ENCODE measurements around the gene CTSE.
"Not testable (repeated sequence)": the region's sequence is repeated elsewhere in the genome, so short reads cannot be mapped to it uniquely, and the experiment has no call there.

The CTSE gene

DNA sequence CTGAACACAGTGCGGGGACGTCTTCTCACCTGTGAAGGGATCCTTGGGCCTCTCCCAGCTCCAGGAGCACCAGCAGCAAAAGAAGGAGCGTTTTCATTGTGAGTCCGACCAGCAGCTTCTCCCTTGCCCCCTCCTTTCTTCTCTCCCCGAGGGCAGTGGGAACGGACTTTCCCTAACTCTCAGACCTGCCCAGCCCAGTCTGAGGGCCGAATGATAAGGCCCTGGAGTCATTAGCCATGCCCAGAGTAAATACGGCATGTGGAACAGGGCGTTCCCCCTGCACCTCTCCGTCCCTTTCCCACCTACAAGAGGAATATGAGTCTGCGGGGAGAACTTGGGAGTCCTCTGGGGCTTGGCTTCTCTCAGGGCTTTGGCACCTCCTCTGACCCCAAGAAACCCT is at the start of gene CTSE:
TSS of gene CTSE (minus strand) at position 201 of the 400 bp plus-strand sequence. CDS start at position 97, 104 bp downstream.
- H3K27ac ChIP-seq = no peak within 1 kb of the TSS
- no peak for DNase-seq (ENCODE audit: low read depth, low spot score)

DNA sequence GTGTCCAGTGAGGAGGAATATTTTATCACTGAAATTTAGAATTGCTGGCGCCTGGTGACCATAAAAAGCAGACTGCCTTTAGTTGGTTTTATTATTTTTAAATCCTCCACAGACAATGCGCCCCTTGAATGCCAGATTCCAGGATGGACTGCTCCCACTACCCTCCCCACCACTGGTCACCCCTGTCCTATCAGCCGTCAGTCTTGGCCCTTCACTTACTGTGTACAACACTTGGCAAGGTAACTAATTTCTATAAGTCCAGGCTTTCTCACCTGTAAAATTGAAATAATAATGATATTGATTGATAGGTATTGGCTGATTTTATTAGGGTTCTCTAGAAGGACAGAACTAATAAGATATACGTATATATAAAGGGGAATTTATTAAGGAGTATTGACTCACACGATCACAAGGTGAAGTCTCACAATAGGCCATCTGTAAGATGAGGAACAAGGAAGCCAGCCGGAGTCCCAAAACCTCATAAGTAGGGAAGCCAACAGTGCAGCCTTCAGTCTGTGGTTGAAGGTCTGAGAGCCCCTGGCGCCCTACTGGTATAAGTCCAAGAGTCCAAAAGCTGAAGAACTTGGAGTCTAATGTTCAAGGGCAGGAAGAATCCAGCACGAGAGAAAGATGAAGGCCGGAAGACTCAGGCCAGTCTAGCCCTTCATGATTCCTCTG is 47.1 kb upstream of the CTSE start:
- no peak overlapping the region for H3K27ac ChIP-seq
- DNase-seq (ENCODE audit: low read depth, low spot score) = no peak

DNA sequence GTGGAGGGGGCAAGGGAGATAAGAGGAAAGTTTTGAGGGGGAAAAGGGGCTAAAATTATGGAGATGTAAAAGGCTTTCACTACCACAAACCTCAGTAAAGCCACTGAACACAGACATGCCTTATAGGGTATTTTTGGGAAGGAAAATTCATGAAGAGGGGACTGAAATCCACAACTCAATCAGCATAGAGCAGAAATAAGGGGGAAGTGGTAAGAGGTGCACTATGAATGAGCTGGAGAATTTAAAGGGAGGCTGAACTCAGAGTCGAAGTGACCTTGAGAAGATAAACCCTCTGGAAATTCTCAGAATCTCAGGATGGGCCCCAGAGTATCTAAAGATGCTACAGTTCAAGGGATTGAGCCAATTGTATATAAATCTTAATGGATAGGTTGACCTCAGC is 44.6 kb upstream of the CTSE start:
- DNase-seq (ENCODE audit: low read depth, low spot score) = no peak
- H3K27ac ChIP-seq = no peak overlapping the region

DNA sequence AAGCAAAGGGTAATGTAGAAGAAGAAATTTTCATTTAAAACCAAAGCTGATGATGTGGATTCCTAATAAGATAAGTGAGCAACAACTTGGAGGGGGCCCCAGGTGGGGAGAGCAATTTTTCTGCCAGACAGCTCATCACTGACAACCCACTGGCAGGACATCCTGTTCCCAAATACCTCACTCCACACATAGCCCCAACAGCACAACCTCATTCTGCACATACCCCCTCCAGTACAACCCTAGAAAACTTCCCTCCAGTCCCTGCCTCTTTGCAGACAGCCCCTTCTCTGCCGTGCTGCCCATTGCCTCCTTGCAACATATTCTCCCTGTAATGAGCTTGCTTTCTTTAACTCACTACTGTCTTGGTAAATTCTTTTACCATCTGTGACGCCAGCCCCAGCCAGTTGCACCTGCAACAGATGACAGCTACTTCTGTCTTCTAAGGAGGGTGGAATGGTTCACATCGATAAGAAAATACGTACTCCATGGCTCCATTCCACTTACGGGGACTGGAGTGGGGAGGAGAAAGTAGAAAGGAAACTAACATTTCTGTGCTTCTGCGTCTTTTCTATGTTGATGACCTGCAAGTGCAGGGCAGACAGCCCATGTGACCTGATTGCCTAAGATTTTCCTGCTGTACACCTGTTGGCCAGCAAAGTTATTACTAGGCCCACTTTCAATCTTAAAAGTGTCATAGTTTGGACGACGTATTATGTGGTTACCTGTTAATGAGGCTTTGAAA is 44.0 kb upstream of the CTSE start:
- no peak for DNase-seq (ENCODE audit: low read depth, low spot score)
- no peak overlapping the region for H3K27ac ChIP-seq

DNA sequence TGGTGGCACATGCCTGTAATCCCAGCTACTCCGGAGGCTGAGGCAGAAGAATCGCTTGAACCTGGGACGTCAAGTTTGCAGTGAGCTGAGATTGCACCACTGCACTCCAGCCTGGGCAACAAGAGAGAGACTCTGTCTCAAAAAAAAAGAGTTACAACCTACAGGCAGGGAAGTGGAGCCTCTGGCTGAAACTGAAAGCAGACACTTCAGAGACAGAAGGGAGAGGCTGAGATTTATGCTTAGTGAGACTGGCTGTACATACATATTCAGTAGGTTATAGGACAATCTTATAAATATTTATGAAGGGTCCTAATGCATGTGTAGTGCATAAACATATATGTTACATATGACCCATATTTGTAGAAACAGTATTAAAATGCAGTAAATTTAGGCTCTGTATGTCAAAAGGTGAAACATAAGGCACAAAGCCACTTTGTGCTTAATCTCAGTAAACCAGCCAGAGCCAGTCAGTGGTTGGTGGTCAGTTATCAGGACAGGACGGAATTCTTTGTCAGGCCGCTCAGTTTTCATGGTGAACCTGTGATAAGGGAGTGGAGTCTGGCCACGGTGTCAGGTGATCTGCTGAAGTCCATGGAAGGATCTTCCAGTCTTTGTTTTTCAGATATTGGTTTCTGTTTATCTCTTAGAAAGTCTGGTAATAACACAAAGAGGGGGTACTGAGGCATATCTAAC is 42.9 kb upstream of the CTSE start:
- no peak for DNase-seq (ENCODE audit: low read depth, low spot score)

DNA sequence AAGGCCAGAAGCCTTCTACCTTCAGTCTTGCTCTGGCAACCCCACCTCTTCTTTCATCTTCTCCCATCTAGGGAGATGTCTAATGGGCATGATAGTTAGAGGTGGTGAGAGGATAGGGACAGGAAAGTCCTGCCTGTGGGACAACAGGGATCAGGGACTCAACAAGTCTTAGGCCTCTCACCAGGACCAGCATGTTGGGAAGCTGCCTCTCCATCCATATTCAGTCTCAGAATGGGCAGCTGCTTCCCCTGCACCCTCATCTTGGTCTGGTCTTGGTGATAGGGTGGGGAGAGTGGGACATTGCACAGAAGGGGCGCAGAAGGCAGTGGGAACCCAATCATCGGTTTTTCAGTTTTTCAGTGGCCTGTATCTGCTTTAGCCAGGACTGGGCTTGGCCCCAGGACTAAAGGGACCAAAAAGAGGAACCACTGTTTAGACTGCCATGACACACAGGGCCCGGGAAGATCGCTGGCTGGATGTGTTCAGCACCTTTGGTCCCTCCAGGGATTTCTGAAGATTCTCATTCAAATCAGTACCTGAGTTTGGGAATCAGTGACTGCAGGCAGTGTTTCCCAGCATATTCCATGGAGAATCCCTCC is 42.0 kb upstream of the CTSE start:
- DNase-seq (ENCODE audit: low read depth, low spot score) = no peak
- H3K27ac ChIP-seq = no peak overlapping the region

More for the DNA sequence above, 42.9 kb upstream of the CTSE start:
- H3K27ac ChIP-seq = no peak overlapping the region

DNA sequence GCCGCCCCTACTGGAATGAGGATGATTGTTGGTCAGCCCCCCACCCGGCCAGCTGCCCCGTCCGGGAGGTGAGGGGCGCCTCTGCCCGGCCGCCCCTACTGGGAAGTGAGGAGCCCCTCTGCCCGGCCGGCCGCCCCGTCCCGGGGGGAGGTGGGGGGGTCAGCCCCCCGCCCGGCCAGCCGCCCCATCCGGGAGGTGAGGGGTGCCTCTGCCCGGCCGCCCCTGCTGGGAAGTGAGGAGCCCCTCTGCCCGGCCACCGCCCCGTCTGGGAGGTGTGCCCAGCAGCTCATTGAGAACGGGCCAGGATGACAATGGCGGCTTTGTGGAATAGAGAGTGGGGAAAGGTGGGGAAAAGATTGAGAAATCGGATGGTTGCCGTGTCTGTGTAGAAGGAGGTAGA is 40.8 kb upstream of the CTSE start:
- not testable (repeated sequence) for H3K27ac ChIP-seq

DNA sequence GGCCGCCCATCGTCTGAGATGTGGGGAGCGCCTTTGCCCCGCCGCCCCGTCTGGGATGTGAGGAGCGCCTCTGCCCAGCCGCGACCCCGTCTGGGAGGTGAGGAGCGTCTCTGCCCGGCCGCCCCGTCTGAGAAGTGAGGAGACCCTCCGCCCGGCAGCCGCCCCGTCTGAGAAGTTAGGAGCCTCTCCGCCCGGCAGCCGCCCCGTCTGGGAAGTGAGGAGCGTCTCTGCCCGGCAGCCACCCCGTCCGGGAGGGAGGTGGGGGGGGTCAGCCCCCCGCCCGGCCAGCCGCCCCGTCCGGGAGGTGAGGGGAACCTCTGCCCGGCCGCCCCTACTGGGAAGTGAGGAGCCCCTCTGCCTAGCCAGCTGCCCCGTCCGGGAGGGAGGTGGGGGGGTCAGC is 40.3 kb upstream of the CTSE start:
- not testable (repeated sequence) for DNase-seq (ENCODE audit: low read depth, low spot score); H3K27ac ChIP-seq

More for the DNA sequence above, 40.8 kb upstream of the CTSE start:
- not testable (repeated sequence) for DNase-seq (ENCODE audit: low read depth, low spot score)

DNA sequence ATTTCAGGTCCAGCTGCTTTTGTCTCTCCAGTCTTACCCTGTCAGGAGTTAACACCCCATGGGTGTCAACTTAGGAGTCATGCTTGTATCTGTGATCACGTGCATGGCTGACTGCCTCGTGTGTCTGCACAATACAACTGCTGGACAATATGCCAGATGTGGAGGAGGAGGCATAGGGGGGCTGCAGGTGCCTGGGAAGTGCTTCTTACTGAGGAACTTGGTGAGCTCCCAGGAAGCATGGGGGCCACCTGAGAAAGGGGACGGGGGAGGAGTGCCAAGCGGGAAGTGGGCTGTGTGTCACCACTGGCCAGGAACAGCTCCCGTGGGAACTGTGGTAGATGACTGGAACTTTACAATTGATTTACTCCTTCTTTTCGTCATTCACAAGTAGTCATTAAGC is 38.8 kb upstream of the CTSE start:
- no peak for DNase-seq (ENCODE audit: low read depth, low spot score)
- H3K27ac ChIP-seq = no peak overlapping the region

DNA sequence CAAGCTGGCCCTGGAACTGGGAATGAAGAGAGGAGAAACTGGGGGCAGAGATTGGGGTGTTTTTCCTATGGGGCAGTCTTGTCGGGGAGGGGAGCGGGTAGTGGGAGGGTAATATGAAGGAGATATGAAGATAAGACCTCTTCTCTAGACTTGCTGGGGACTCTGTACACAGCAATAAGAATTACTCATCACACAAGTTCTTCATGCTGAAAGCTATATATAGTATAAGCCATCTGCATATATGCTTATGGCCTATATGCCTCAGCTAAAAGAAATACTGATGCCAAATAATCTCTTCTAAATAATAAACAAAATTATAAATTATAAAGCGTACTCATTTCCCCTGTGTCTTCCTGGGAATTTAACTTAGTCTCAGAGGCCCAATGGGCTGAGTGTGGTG is 37.1 kb upstream of the CTSE start:
- no peak for DNase-seq (ENCODE audit: low read depth, low spot score)
- H3K27ac ChIP-seq = no peak overlapping the region

DNA sequence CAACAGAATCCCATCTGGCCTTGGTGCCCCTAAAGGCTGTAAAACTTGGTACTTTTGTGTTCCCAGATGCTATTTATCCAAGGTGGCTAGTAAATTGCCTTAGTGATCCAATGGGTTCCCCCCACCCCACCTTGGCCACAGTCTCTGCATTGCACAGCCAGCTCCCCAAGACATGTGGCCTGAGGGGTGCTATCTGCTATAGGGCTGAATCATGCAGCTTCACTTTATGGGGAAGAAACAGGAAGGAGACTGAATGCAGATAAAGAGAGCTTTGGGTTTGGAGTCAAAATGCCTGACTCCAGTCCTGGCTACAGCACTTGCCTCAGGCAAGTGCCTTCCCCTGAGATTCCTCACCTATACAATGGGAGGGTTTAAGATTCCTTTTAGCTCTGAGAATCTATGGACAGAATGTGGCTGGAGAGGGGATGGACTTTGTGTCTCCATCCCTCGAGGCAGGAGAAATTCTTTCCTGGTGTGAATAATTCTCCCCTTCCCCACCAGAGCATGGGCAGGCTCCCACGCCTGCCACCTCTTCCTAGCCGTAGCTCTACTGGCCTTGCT is 35.7 kb upstream of the CTSE start:
- DNase-seq (ENCODE audit: low read depth, low spot score) = no peak

DNA sequence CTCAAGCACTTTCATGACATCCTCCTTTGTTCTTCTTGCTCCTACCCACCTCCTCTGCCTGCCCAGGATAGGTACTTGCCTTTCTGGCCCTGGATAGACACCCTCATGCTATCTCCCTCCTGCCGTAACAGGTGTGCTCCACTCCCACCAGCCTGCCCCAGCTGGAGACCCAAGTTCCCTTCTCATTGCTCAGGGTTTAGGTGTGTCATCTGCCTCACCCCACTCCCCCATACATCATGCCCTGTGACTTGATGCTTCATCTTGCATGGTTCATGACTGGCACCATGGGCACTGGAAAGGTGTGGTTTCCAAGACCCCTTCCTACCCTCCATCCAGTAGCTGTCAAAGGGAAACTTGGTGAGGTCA is 35.2 kb upstream of the CTSE start:
- DNase-seq (ENCODE audit: low read depth, low spot score) = no peak
- no peak overlapping the region for H3K27ac ChIP-seq

More for the DNA sequence above, 35.7 kb upstream of the CTSE start:
- no peak overlapping the region for H3K27ac ChIP-seq

DNA sequence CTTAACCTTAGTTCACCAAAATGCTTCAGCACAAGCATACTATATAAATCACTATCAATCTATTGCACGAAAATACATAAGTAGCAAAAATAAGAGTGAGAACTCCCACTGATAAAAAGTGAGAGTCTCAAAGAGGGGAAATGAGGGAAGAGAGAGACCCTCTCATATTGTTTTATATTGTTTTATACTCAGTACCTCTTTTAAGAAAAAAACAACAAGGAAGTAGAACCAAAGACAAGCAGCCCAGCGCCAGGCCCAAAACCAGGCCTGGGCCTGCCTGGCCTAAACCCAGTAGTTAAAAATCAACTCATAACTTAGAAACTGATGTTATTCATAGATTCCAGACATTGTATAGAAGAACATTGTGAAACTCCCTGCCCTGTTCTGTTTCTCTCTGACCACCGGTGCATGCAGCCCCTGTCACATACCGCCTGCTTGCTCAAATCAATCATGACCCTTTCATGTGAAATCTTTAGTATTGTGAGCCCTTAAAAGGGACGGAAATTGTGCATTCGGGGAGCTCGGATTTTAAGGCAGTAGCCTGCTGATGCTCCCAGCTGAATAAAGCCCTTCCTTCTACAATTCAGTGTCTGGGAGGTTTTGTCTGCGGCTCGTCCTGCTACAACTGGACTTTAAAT is 34.7 kb upstream of the CTSE start:
- not testable (repeated sequence) for DNase-seq (ENCODE audit: low read depth, low spot score); H3K27ac ChIP-seq

DNA sequence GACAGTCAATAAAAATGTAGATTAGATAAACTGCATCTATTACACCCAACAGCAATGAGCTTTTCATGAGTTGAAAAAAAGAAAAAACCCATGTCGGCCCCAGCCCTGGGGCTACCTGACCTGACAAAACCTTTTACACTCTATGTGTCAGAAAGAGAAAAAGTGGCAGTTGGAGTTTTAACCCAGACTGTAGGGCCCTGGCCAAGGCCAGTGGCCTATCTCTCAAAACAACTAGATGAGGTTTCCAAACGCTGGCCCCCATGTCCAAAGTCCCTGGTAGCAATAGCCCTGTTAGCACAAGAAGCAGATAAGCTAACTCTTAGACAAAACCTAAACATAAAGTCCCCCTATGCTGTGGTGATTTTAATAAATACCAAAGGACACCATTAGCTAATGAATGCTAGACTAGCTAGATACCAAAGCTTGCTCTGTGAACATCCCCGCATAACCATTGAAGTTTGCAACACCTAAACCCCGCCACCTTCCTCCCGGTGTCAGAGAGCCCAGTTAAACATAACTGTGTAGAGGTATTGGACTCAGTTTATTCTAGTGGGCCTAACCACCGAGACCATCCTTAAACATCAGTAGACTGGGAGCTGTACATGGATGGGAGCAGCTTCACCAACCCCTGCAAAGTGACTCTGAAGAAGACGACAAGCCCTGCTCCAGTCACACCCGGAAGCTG is 32.1 kb upstream of the CTSE start:
- not testable (repeated sequence) for H3K27ac ChIP-seq; DNase-seq (ENCODE audit: low read depth, low spot score)

DNA sequence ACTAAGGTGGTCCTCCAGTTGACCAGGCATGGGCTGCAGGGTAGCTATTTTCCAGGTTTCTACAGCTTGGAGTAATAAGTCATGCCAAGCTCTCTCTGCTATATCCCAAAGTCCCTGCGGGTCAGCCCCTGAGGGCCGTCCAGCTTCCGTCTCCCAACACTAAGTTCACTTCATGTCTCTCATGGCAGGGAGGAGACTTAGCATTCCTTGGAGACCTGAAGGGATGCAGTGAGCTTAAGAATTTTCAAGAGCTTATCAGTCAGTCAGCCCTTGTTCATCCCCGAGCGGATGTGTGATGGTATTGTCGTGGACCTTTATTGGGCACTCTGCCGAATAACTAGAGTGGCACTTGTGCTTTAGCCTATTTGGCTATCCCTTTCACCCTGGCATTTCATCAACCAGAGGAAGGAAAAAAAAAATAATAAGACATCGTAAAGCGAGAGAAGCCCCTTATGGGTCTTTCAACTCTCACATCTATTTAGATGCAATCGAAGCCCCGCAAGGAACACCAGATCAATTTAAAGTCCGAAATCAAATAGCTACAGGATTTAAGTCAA is 31.5 kb upstream of the CTSE start:
- DNase-seq (ENCODE audit: low read depth, low spot score); H3K27ac ChIP-seq: not testable (repeated sequence)

DNA sequence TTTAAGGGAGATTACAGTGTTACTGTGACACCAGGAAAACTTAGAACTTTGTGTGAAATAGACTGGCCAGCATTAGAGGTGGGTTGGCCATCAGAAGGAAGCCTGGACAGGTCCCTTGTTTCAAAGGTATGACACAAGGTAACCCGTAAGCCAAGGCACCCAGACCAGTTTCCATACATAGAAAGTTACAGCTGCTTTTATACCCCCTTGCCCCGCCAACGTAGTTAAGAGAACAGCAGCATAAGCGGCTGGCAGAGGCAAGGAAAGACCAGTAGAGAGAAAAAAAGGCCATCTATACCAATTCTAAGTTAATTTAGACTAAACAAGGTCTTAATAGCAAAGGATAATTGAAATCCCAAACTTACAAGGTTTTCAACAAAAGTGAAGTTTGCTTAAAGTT is 29.9 kb upstream of the CTSE start:
- DNase-seq (ENCODE audit: low read depth, low spot score); H3K27ac ChIP-seq: not testable (repeated sequence)

DNA sequence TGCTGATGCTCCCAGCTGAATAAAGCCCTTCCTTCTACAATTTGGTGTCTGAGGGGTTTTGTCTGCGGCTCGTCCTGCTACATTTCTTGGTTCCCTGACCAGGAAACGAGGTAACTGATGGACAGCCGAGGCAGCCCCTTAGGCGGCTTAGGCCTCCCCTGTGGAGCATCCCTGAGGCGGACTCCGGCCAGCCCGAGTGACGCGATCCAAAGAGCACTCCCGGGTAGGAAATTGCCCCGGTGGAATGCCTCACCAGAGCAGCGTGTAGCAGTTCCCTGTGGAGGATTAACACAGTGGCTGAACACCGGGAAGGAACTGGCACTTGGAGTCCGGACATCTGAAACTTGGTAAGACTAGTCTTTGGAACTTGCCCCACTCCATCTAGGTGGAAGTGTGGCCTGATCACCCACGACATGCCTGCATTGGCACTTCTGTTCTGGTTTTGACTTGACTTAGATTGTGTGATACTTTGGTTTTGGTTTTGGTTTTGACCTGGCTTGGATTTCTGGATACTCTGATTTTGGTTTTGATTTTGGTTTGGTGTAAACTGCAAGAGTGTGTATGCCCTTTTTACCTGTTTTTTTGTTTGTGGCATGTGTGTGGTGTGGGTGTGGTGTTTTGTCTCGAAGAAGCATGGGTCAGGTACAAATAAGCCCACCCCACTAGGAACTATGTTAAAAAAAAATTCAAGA is 29.4 kb upstream of the CTSE start, which contains the start of gene RHEX:
TSS of gene RHEX (plus strand) at position 255 of the 692 bp plus-strand sequence. CDS start 44,656 bp downstream, outside the sequence.
- DNase-seq (ENCODE audit: low read depth, low spot score) = not testable (repeated sequence)
- H3K27ac ChIP-seq = peak within 1 kb of the TSS; percentile 41

DNA sequence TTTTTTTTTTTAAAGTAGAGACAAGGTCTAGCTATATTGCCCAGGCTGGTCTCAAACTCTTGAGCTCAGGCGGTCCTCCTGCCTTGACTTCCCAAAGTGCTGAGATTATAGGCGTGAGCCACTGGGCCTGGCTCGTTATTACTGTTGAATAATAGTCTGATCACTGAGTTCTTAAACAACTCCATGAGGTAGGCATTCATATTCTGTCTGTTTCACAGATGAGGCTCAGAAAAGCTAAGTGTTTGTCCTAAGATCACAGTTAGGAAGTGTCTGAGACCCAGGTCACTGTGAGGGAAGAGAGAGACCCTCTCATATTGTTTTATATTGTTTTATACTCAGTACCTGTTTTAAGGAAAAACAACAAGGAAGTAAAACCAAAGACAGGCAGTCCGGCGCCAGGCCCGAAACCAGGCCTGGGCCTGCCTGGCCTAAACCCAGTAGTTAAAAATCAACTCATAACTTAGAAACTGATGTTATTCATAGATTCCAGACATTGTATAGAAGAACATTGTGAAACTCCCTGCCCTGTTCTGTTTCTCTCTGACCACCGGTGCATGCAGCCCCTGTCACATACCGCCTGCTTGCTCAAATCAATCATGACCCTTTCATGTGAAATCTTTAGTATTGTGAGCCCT is 28.7 kb upstream of the CTSE start:
- peak overlapping the region; percentile 41 for H3K27ac ChIP-seq
- DNase-seq (ENCODE audit: low read depth, low spot score) = not testable (repeated sequence)
